OCI-LY3 (cell line): Measurements from ENCODE around the gene SLC24A4.

Experiments used
- EZH2phosphoT487 ChIP-seq: fragments of 200-600 bp; shearing (Covaris generic); IDR thresholded peaks from 2 replicates; pipeline ENCODE4 v1.6.1; 2018; ENCODE audit warnings: antibody characterized with exemption, mixed run types, low read depth
- TF ChIP-seq, protein P1 (sequence below): fragments of 200-600, 300-600 bp; sonication (generic); IDR thresholded peaks from 2 replicates; pipeline ENCODE4 v1.5.1; 2014; ENCODE audit warnings: antibody characterized with exemption, low read length, low read depth

DNA sequence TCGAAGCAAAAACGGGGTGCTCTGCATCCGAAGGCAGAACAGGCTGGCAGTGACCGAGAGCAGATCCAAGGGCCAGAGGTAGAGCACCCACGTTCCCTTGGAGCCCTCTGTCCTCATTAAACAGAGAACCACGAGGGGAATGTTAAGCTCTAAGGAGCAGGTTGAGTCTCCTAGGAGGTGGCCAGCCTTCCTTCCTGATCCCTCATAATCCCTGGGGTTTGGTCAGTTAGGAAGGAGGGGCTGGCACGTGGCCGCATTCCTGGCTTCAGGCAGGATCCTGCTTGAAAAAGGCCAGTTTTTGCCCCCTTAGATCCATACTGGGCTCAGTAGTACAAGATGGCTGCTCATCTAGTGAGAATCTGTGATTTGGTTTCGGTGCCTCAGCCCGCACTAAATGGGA is 57.2 kb downstream of the SLC24A4 start:
- TF ChIP-seq, protein P1, sequence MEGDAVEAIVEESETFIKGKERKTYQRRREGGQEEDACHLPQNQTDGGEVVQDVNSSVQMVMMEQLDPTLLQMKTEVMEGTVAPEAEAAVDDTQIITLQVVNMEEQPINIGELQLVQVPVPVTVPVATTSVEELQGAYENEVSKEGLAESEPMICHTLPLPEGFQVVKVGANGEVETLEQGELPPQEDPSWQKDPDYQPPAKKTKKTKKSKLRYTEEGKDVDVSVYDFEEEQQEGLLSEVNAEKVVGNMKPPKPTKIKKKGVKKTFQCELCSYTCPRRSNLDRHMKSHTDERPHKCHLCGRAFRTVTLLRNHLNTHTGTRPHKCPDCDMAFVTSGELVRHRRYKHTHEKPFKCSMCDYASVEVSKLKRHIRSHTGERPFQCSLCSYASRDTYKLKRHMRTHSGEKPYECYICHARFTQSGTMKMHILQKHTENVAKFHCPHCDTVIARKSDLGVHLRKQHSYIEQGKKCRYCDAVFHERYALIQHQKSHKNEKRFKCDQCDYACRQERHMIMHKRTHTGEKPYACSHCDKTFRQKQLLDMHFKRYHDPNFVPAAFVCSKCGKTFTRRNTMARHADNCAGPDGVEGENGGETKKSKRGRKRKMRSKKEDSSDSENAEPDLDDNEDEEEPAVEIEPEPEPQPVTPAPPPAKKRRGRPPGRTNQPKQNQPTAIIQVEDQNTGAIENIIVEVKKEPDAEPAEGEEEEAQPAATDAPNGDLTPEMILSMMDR: no peak
- TF ChIP-seq EZH2phosphoT487: no peak
